Activated naive CD8-positive, alpha-beta T cell treated with anti-CD3 and anti-CD28 coated beads, Interleukin-2, amount 10 ng/mL, durations not matched to agents 7 days and 5 days (primary cell): Measurements from ENCODE around the gene MAD2L1BP. TPM values are rescaled to one million over a fixed set of nuclear protein-coding genes. Genes with fewer than 3 reads are reported as not detected.
A peak's percentile ranks its signal among the peaks of the same experiment; 100 is the strongest.

Experiments
- ATAC-seq: fragments of 150-1000 bp; cut with Tn5 transposase; one replicate; pipeline ENCODE4 v1.10.0; 2021; ENCODE audit warnings: low read depth, moderate library complexity
- POLR2A ChIA-PET: fragments of 350-600 bp; sonication (Branson Sonifier 250); formaldehyde crosslinking; loops from one replicate; lab custom pipeline; 2021; ENCODE audit warnings: antibody characterized with exemption; lab: Charles Lee
- DNase-seq: peaks from one replicate; pipeline ENCODE4 v3.0.0; 2021
- H3K27ac Mint-ChIP-seq: one replicate; pipeline ENCODE4 v1.8.0; 2022; ENCODE audit warnings: mild to moderate bottlenecking, mixed read lengths
- H3K27me3 Mint-ChIP-seq: one replicate; pipeline ENCODE4 v1.8.0; 2022; ENCODE audit warnings: mild to moderate bottlenecking, moderate library complexity, mixed read lengths
- H3K36me3 Mint-ChIP-seq: one replicate; pipeline ENCODE4 v1.8.0; 2021; ENCODE audit warnings: mild to moderate bottlenecking, mixed read lengths
- H3K4me1 Mint-ChIP-seq: one replicate; pipeline ENCODE4 v1.8.0; 2021; ENCODE audit warnings: mixed read lengths
- H3K4me3 Mint-ChIP-seq: one replicate; pipeline ENCODE4 v1.8.0; 2022; ENCODE audit warnings: mild to moderate bottlenecking, moderate library complexity, mixed read lengths
- H3K9me3 Mint-ChIP-seq: one replicate; pipeline ENCODE4 v1.8.0; 2021; ENCODE audit warnings: mixed read lengths
- total RNA-seq, 2 experiments: library from RNA; stranded (reverse); gene quantifications; one replicate each; pipeline ENCODE4 v1.2.3, GENCODE V29; 2021

MAD2L1BP gene
- total RNA-seq, 2 experiments from 2014 or later: 39.7 to 40.2 TPM

DNA sequence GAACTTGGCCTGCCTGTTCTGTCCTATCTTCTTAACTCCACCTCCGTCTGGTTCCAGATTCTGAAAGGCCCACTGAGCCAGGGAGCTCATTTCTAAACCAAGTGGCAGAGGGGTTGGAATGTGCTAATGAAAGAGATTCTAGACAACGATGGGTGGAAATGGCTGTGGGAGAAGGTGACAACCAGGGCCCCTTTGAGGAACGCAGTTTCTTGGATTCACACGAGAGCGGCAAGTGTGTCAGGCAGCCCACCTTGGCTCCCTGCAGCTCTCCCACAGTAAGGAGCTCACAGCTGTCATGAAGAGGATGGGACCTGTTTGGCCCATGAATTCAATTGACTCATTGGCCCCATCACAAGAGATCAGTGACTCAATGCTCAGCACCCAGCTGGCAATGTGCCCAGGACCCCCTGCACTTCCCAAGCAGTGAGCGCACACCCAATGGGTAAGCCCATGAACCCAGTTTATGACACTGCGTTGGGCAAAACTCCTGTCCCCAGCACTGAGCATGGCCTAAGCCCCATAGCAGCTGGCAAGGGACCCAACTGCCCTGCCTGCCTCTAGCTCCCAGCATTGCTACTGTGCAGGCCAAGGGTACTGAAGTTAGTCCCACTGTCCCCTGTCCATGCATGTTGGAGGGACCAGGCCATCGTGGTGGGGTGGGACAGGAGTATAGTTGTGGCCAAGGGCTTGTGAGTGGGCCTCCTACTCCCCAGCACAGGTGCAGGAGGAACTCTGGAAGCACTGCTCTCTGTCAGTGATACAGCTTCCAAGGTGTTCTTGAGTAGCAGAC is 35.6 kb downstream of the MAD2L1BP start:
- no peak for DNase-seq
- H3K9me3 Mint-ChIP-seq: no peaks in the 10 kb centered on the region
- H3K27ac Mint-ChIP-seq: peak overlapping the region; percentile 84
- POLR2A ChIA-PET: interaction anchor here (0.8 kb wide), 1 partner anchor 16 kb away, joined by 3 read pairs; the partner anchor contains the start of gene MRPS18A
- H3K4me1 Mint-ChIP-seq: peaks cover 39% of the 10 kb centered on the region
- no peak overlapping the region for H3K4me3 Mint-ChIP-seq
- peaks cover 16% of the 10 kb centered on the region for H3K36me3 Mint-ChIP-seq
- ATAC-seq: no peak
- H3K27me3 Mint-ChIP-seq: no peaks in the 10 kb centered on the region

DNA sequence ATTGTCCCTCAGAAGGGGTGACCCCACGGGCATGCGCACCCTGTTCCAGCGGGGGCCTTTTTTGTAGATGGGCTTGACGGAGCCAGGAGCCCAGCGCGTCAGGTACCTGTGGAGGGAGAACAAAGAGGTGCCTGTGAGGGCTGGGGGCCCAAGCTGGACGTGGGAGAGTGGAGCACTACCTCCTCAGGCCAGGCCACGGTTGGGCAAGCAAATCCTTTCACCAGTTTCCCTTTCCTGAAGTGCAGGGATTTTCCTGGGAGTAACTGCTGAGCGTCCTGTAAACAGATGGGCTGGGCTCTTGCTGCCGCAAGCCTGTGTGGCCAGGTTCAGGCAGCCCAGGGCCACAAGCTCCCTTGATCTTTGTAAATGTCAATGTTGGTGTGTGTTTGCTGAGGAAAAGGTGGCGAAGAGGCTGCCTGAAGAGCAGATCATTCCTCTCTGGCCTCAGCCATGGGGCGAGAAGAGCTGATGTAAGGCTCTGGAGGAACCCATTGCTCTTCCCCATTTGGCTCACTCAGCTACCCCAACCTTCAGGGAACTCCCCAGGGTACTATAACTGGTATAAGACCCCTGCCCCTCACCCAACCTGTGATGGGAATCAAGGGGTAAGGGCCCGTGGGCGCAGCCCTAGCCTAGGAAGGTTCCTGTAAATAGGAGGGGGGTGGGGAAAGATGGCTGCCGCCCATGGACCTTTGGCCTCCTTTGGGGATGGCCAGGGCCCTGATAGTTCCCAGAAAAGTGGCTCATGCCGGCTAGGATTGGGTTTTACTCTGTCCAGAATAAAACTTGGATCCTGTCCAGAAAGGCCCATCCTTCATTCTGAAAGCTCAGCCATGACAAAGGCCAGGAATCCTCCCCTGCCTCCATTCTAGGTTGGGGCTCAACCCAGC is 36.4 kb downstream of the MAD2L1BP start:
- POLR2A ChIA-PET: interaction anchor here (0.8 kb wide), 1 partner anchor 15 kb away, joined by 3 read pairs; the partner anchor contains the start of gene MRPS18A
- ATAC-seq: no peak
- H3K4me3 Mint-ChIP-seq: no peak overlapping the region
- H3K4me1 Mint-ChIP-seq: peaks cover 37% of the 10 kb centered on the region
- no peak for DNase-seq
- H3K27ac Mint-ChIP-seq: no peak overlapping the region
- no peaks in the 10 kb centered on the region for H3K27me3 Mint-ChIP-seq
- peaks cover 16% of the 10 kb centered on the region for H3K36me3 Mint-ChIP-seq
- no peaks in the 10 kb centered on the region for H3K9me3 Mint-ChIP-seq

DNA sequence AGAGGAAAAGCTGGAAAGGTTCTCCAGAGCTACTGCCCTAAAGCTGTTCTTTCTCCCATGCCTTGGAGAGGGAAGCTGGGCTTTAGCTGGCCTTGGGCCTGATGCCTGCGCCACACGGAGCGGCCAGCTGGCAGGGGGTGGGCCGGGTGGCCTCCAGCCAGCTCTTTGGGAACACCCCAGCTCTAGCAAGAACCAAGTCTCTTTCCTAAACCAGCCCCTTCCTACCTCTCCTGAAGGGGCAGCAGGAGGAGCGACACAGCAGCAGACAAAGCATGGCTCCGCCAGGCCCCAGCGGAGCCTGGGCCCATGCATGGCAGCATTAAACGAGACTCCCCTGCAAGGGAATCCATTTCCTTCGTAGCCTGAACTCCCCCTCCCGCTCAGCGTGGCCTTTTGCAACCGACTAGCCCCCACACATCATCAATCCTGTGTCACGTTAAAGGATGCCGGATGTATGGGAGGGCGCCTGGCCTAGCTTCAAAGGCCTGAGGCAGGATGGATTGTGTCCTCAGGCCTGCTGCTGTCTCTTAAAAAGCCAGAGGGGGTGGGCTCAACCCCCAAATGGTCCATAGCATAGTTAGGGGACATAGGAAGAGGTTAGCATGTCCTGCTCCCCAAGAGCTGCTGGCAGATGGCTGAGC is 37.9 kb downstream of the MAD2L1BP start:
- Mint-ChIP-seq H3K4me1 (peaks cover 25% of the 10 kb centered on the region), H3K27ac (no peak overlapping the region), H3K36me3 (peaks cover 22% of the 10 kb centered on the region), H3K4me3 (no peak overlapping the region), H3K9me3 (no peaks in the 10 kb centered on the region), H3K27me3 (no peaks in the 10 kb centered on the region)
- ATAC-seq: no peak
- DNase-seq: no peak
- POLR2A ChIA-PET: interaction anchor here (0.6 to 0.9 kb wide), 3 partner anchors 12 to 163 kb away, joined by 3 to 6 read pairs (median 3); partner anchors contain the start of genes LRRC73 and MRPS18A

- Mint-ChIP-seq H3K4me3 (no peak overlapping the region), H3K36me3 (peaks cover 22% of the 10 kb centered on the region), H3K27ac (no peak overlapping the region), H3K9me3 (no peaks in the 10 kb centered on the region), H3K27me3 (no peaks in the 10 kb centered on the region), H3K4me1 (peaks cover 22% of the 10 kb centered on the region)
- DNase-seq (no peak), ATAC-seq (no peak)
- POLR2A ChIA-PET: no interaction called here
Measured at GRCh38 chr6:43674291-43674690, 38.7 kb downstream of the MAD2L1BP start.

GRCh38 chr6:43674921-43675320 is 39.3 kb downstream of the MAD2L1BP start:
- DNase-seq: no peak
- no peaks in the 10 kb centered on the region for H3K27me3 Mint-ChIP-seq
- no peak overlapping the region for H3K4me3 Mint-ChIP-seq
- H3K27ac Mint-ChIP-seq: no peak overlapping the region
- peaks cover 20% of the 10 kb centered on the region for H3K4me1 Mint-ChIP-seq
- POLR2A ChIA-PET: interaction anchor here (0.9 kb wide), 1 partner anchor 158 kb away, joined by 3 read pairs; the partner anchor contains the start of genes POLR1C and YIPF3
- H3K9me3 Mint-ChIP-seq: no peaks in the 10 kb centered on the region
- ATAC-seq: no peak
- H3K36me3 Mint-ChIP-seq: peaks cover 22% of the 10 kb centered on the region

GRCh38 chr6:43676962-43677606 is 41.4 kb downstream of the MAD2L1BP start:
- peaks cover 21% of the 10 kb centered on the region for H3K36me3 Mint-ChIP-seq
- no peaks in the 10 kb centered on the region for H3K9me3 Mint-ChIP-seq
- ATAC-seq (no peak), DNase-seq (no peak)
- H3K4me1 Mint-ChIP-seq: peaks cover 7% of the 10 kb centered on the region
- H3K27me3 Mint-ChIP-seq: no peaks in the 10 kb centered on the region
- no peak overlapping the region for H3K27ac Mint-ChIP-seq
- POLR2A ChIA-PET: interaction anchor here (1.3 kb wide), 1 partner anchor 24 kb away, joined by 4 read pairs; no protein-coding TSS in a partner anchor
- H3K4me3 Mint-ChIP-seq: no peak overlapping the region

DNA sequence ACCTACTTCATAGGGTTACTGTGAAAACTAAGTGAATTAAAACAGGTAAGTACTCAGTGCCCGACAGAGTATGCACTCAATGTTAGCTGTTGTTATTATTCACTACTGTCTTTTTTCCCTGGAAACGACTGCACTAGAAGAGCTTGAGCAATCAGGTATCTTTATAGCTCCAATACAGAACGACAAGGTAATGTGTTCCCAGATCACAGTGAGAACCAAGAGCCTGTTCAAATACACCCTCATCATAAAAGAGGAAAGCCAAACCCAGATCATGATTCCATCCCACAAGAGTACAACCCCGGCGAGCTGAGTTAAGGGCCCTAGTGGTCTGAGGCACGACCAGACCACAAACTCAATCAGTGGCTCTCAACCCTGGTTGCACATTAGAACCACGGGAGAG is 42.1 kb downstream of the MAD2L1BP start:
- ATAC-seq: no peak
- Mint-ChIP-seq H3K9me3 (no peaks in the 10 kb centered on the region), H3K4me3 (no peak overlapping the region), H3K27ac (no peak overlapping the region), H3K36me3 (peaks cover 20% of the 10 kb centered on the region), H3K27me3 (no peaks in the 10 kb centered on the region), H3K4me1 (peaks cover 7% of the 10 kb centered on the region)
- no peak for DNase-seq
- POLR2A ChIA-PET: interaction anchor here (1.3 kb wide), 2 partner anchors 8 to 24 kb away, joined by 3 to 4 read pairs; no protein-coding TSS in a partner anchor

DNA sequence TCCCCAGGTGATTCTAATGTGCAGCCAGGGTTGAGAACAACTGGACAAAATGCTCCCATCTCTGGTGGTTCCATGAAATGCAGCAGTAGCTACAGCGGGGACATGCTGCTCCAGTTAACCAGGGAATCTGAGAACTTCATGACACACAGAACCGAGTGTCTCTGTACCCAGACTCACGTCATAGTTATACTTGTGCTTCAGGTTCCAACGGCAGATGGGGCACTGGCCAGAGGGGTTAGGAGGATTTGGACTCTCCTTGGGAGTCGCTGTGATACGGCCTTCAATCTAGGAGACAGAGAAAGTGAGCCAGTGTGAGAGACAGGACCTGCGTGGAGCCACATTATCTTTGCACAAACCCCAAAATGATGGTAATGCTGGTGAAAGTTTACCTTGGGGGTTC is 42.7 kb downstream of the MAD2L1BP start:
- Mint-ChIP-seq H3K4me3 (no peak overlapping the region), H3K27ac (no peak overlapping the region), H3K4me1 (peaks cover 10% of the 10 kb centered on the region), H3K9me3 (no peaks in the 10 kb centered on the region), H3K36me3 (peaks cover 18% of the 10 kb centered on the region), H3K27me3 (no peaks in the 10 kb centered on the region)
- POLR2A ChIA-PET: interaction anchor here (1.3 kb wide), 2 partner anchors 9 to 25 kb away, joined by 3 to 4 read pairs; no protein-coding TSS in a partner anchor
- ATAC-seq: no peak
- DNase-seq: no peak

DNA sequence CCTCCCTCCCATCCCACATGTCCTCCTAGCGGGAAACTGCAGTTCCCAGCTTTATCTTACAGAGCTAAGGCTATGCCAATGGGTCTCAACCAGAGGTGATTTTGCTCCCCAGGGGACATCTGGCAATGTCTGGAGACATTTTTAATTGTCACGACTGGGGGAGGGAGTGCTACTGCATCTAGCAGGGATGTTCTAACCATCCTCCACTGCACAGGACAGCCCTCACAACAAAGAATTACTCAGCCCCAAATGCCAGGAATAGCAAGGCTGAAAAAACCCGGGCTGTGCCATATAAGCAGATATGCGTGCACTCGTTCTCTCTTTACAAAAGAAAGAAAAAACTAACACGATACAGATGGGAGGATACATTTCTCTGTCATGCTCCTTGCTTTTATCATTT is 43.4 kb downstream of the MAD2L1BP start:
- DNase-seq: no peak
- Mint-ChIP-seq H3K9me3 (no peaks in the 10 kb centered on the region), H3K4me3 (no peak overlapping the region), H3K27ac (no peak overlapping the region), H3K27me3 (no peaks in the 10 kb centered on the region), H3K4me1 (peaks cover 16% of the 10 kb centered on the region), H3K36me3 (peaks cover 16% of the 10 kb centered on the region)
- ATAC-seq: no peak
- POLR2A ChIA-PET: interaction anchor here (1.3 kb wide), 1 partner anchor 10 kb away, joined by 3 read pairs; no protein-coding TSS in a partner anchor

DNA sequence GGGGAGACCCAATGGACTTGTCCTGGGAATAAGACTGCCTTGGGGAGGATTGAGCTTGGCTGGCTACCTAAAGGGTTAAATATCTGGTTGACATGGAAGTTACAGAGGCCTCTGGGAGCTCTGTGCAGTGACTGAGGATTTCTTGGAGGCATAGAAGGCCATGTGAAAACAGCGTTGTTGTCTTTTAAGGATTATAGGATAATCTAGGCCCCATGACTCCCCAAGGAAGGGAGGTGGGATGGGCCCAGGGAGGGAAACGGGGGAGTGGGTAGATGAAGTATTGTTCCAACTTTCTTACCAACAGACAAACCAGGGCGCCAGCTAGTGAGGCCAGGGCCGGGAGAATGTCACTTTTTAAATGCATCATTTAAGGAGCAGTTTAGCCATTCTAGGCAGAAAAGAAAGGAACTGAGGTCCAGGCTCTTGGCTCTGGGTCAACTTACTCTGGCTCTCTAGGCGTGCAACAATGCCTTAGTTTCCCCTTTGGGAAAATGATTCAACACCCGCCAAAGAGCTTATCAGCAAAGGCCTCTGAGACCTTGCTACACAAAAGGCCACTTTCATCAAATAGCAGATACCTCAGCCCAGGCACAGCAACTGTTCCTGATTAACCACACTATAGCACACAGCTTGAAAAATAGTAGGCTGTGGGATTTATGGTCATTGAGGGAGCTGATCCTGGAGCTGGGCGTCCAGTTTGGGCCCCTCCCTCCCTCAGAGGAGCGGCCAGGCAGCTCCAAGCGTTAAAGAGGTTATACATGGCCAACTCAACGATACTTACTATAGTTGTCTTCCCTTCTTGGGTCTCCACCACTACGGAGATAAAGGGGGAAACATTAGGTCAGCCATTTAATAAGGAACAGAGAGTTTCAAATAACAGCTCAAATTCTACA is 44.9 kb downstream of the MAD2L1BP start:
- ATAC-seq: no peak
- POLR2A ChIA-PET: no interaction called here
- Mint-ChIP-seq H3K27ac (no peak overlapping the region), H3K4me3 (no peak overlapping the region), H3K9me3 (no peaks in the 10 kb centered on the region), H3K4me1 (peaks cover 19% of the 10 kb centered on the region), H3K27me3 (no peaks in the 10 kb centered on the region), H3K36me3 (peaks cover 15% of the 10 kb centered on the region)
- no peak for DNase-seq

- no peaks in the 10 kb centered on the region for H3K27me3 Mint-ChIP-seq
- ATAC-seq (no peak), DNase-seq (no peak)
- POLR2A ChIA-PET: no interaction called here
- no peak overlapping the region for H3K27ac Mint-ChIP-seq
- no peaks in the 10 kb centered on the region for H3K9me3 Mint-ChIP-seq
- peaks cover 23% of the 10 kb centered on the region for H3K4me1 Mint-ChIP-seq
- H3K36me3 Mint-ChIP-seq: peaks cover 15% of the 10 kb centered on the region
- no peak overlapping the region for H3K4me3 Mint-ChIP-seq
Measured at GRCh38 chr6:43681303-43681702, 45.7 kb downstream of the MAD2L1BP start.
